IPS-18c (cell line): ENCODE data around the gene CYP4F8.
"Not testable (repeated sequence)": the region's sequence is repeated elsewhere in the genome, so short reads cannot be mapped to it uniquely, and the experiment has no call there.

ENCODE experiments used
- H3K4me3 ChIP-seq: 2 replicates; pipeline ENCODE4 v1.7.0; 2013; ENCODE audit warnings: low read depth, mild to moderate bottlenecking, low read length, moderate library complexity; ENCODE audit not compliant: insufficient read depth
- H3K9me3 ChIP-seq: one replicate; pipeline ENCODE4 v1.6.1; 2013; ENCODE audit warnings: mild to moderate bottlenecking, low read length, moderate library complexity; ENCODE audit not compliant: control insufficient read depth, insufficient read depth

Gene CYP4F8

GRCh38 chr19:15607978-15608925, 6.8 kb upstream of the CYP4F8 start:
- H3K4me3 ChIP-seq, H3K9me3 ChIP-seq: not testable (repeated sequence)

- Histone ChIP-seq H3K4me3 (no peak overlapping the region), H3K9me3 (no peaks in the 10 kb centered on the region)
These were observed 5.8 kb upstream of the CYP4F8 start for GRCh38 chr19:15609261-15609660.

GRCh38 chr19:15612342-15612741, 2.7 kb upstream of the CYP4F8 start:
- Histone ChIP-seq H3K4me3 (no peak overlapping the region), H3K9me3 (no peaks in the 10 kb centered on the region)

DNA sequence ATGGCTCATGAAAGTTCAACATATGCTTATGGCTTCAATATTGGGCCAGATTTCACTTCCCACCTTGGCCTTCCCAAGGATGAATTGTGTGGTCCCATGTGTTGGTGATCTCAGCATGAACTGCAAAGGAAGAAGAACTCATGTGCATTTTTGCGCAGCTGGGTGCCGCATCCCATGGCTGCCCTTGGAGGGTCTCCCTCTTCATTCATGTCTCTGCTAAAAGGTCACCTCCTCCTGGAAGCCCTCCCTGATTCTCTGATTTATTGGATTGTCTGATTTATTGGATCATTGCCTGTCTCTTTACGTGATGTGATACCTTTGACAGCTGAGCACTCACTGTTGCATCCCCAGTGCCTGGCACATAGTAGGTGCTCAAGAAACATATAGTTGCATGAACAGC, 1.7 kb upstream of the CYP4F8 start:
- no peak overlapping the region for H3K4me3 ChIP-seq
- peaks cover 1% of the 10 kb centered on the region for H3K9me3 ChIP-seq

DNA sequence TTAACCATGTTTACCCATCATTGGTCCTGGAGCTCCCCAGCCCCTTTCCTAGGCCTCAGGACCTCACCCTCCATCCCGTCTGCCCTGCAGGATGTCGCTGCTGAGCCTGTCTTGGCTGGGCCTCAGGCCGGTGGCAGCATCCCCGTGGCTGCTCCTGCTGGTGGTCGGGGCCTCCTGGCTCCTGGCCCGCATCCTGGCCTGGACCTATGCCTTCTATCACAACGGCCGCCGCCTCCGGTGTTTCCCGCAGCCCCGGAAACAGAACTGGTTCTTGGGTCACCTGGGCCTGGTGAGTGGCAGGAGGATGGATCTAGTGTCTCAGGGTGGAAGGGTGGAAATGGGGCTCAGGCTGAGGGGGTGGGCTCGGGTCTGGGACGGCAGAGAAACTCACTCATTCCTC, 508 bp downstream of the CYP4F8 start:
- no peak overlapping the region for H3K4me3 ChIP-seq
- peaks cover 3% of the 10 kb centered on the region for H3K9me3 ChIP-seq

DNA sequence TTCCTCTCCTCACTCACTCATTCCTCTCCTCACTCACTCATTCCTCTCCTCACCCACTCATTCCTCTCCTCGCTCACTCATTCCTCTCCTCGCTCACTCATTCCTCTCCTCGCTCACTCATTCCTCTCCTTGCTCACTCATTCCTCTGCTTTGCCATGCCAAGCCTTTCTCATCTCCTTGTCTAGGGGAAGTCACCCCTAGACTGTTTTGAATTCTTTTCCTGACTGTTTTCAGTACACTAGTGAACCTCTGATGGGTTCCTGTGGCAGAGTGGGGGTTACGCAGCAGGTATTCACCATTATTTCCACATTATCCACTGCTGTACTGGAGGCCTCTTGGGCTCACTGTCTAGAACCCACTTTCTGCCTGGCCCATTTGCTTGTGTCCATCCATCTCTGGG, 1.2 kb downstream of the CYP4F8 start:
- H3K4me3 ChIP-seq, result no peak overlapping the region
- H3K9me3 ChIP-seq, result peaks cover 3% of the 10 kb centered on the region

GRCh38 chr19:15616627-15617270, 1.7 kb downstream of the CYP4F8 start:
- H3K4me3 ChIP-seq, result no peak overlapping the region
- peaks cover 3% of the 10 kb centered on the region for H3K9me3 ChIP-seq

DNA sequence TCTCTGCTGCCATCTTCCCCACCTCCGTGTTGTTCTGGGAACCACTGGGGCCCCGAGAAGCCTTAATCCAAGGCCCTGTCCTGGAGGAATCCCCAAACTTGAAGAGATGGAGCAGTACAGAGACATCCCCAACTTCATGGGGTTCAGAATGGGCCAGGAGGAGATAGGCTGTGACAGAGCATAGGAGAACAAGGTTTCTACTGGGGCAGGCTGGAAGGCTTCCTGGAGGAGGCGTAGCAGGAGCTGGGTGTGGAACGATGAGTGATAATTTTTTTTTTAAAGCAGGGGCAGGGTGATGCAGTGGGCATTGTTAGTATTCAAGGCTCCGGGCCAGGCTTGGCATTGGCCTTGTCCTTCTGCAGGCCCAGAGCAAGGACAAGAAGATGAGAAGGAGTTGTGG, 3.3 kb downstream of the CYP4F8 start:
- peaks cover 3% of the 10 kb centered on the region for H3K9me3 ChIP-seq

DNA sequence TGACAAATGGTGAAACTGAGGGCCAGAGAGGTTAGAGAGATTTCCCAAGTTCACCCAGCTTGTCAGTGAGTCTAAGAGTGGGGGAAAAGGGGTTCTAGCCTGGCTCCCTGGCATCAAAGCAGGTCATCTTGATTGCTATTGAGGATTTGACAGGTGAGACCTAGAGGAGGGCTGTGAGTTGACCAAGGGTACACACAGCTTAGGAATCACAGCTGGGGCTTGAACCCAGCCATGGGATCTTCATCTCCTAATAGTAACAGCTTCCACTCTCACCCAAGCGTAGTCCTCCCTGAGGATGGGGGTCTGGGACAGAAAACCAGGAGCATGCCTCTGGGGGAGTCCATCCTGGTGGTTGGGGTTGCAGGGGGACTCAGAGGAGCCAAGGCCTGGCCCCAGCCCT, 6.8 kb downstream of the CYP4F8 start:
- H3K9me3 ChIP-seq, result peaks cover 3% of the 10 kb centered on the region
- no peak overlapping the region for H3K4me3 ChIP-seq

More for the DNA sequence above, 3.3 kb downstream of the CYP4F8 start:
- no peak overlapping the region for H3K4me3 ChIP-seq

- Histone ChIP-seq H3K4me3 (no peak overlapping the region), H3K9me3 (peaks cover 3% of the 10 kb centered on the region)
These were observed 8.0 kb downstream of the CYP4F8 start for GRCh38 chr19:15622991-15623390.

DNA sequence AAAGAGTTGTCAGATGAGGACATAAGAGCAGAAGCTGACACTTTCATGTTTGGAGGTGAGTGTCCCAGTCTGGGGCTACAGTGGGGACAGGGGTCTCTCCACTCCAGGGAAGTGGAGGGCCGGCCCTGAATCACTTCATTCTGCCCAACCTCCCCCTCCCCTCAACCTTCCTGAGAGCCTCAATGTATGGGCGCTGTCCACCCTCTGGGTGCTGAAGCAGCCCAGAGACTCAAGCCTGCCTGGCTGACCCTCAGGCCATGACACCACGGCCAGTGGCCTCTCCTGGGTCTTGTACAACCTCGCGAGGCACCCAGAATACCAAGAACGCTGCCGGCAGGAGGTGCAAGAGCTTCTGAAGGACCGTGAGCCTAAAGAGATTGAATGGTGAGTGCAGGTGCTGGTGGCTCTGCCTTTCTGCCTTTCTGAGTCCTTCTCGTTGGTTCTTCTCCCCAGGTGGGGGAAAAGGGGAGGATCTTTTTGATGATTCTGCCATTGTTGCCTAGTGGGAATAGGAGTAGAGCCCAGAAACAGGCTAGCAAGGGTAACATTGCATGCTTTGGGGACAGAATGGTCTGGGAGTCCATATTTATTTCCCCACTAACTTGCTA, 8.8 kb downstream of the CYP4F8 start:
- Histone ChIP-seq H3K4me3 (no peak overlapping the region), H3K9me3 (no peaks in the 10 kb centered on the region)

DNA sequence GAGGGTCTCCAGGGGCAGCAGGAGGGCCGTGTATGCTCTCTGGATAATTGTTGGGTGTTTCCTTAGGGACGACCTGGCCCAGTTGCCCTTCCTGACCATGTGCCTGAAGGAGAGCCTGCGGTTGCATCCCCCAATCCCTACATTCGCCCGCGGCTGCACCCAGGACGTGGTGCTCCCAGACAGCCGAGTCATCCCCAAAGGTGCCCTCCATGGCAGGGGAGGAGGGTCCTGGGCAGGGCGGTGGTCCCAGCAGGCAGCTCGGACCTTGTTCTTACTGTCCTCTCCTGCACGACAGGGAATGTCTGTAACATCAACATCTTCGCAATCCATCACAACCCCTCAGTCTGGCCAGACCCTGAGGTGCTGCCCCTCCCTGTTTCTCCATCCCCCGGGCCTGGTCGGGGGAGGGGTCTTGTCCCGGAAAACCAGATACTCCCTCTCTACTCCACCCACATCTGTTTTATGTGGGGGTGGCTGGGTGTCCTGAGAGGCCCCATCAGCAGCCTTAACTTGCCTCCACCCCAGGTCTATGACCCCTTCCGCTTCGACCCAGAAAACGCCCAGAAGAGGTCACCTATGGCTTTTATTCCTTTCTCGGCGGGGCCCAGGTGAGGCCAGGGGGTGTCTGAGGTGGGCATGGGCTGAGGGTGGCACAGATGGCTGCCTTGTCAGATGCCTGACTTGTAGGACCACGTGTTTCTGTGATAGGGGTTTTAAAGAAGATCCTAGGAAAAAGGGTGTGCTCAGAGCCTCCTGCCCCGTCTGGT, 13.4 kb downstream of the CYP4F8 start:
- Histone ChIP-seq H3K4me3 (no peak overlapping the region), H3K9me3 (no peaks in the 10 kb centered on the region)

DNA sequence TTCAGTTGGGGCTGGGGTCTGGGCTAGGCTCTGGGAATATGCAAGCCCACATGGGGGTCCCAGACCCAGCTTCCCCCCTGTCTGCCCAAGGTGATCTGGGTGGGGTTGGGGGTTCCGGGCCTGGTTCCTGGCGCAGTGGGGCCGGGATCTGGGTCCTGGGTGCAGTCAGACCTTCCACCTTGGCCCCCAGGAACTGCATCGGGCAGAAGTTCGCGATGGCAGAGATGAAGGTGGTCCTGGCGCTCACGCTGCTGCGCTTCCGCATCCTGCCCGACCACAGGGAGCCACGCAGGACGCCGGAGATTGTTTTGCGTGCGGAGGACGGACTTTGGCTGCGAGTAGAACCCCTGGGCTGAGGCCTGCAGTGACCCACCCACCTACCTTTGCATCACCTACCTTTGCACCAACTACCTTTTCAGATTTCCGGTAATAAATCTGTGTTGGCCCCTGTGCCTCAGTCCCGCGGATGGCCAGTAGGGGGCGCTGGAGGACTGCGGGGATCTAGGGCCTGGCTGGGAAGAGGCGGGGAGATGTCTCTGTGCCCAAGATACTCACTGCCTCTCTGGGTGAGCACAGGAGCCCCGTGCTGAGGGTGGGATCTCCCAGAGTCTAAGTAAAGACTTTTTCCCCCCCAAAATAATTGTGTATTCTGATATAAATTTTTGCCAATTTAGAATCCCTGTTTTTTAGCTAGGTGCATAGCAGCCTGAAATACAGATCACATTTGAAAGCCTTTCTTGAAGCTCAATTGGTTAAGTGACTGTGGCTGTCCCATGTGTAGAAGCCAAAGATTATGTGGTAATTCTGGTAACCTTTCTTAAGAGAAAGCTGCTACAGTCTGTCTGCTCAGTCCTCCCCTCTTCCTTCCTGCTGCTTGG, 14.2 kb downstream of the CYP4F8 start:
- Histone ChIP-seq H3K4me3 (peak overlapping the region; percentile 36; the same call in 1 of the 2 replicates), H3K9me3 (no peaks in the 10 kb centered on the region)

- H3K9me3 ChIP-seq, result no peaks in the 10 kb centered on the region
- H3K4me3 ChIP-seq, result no peak overlapping the region
These were observed 16.8 kb downstream of the CYP4F8 start for GRCh38 chr19:15631817-15632216.

GRCh38 chr19:15633082-15633835, 18.2 kb downstream of the CYP4F8 start:
- peaks cover 3% of the 10 kb centered on the region for H3K9me3 ChIP-seq
- H3K4me3 ChIP-seq, result no peak overlapping the region

GRCh38 chr19:15634105-15634504, 19.1 kb downstream of the CYP4F8 start:
- no peak overlapping the region for H3K4me3 ChIP-seq
- peaks cover 3% of the 10 kb centered on the region for H3K9me3 ChIP-seq
